Panc1 (cell line): ENCODE measurements around the gene SCUBE2. TPM values are rescaled to one million over a fixed set of nuclear protein-coding genes. Genes with fewer than 3 reads are reported as not detected.

Experiments used
- ATAC-seq: fragments of 200-7000 bp; cut with Tn5 transposase; 2 replicates; pipeline ENCODE4 v1.9.1; 2020; ENCODE audit warnings: mild to moderate bottlenecking, moderate library complexity
- BruUV-seq: library from RNA; stranded (reverse); fragments of 400-500 nt; replicated peaks from 2 replicates; lab custom pipeline; 2021; lab: Mats Ljungman, UMichigan
- CTCF ChIA-PET: fragments of 300-600 bp; sonication (Branson Sonifier 250); formaldehyde crosslinking; loops from one replicate; lab custom pipeline; 2022; ENCODE audit warnings: antibody characterized with exemption; lab: Charles Lee
- POLR2A ChIA-PET: fragments of 300-600 bp; sonication (Branson Sonifier 250); formaldehyde crosslinking; loops from one replicate; lab custom pipeline; 2022; ENCODE audit warnings: antibody characterized with exemption; lab: Charles Lee
- DNase-seq: peaks from one replicate; pipeline ENCODE4 v3.0.0-alpha.2; 2010; ENCODE audit warnings: low read depth, low spot score
- H3K27ac ChIP-seq: 2 replicates; pipeline ENCODE4 v1.5.1; 2011; ENCODE audit warnings: mild to moderate bottlenecking, low read length, inconsistent platforms
- H3K27me3 ChIP-seq: fragments of 200-500 bp; sonication (Bioruptor generic); 2 replicates; pipeline ENCODE4 v1.6.0; 2014; ENCODE audit warnings: low read length, inconsistent platforms; ENCODE audit not compliant: control insufficient read depth, insufficient read depth
- H3K36me3 ChIP-seq: fragments of 200-500 bp; sonication (Bioruptor generic); 2 replicates; pipeline ENCODE4 v1.5.1; 2014; ENCODE audit warnings: inconsistent platforms, mild to moderate bottlenecking, low read length, moderate library complexity; ENCODE audit not compliant: control insufficient read depth, insufficient read depth
- H3K4me1 ChIP-seq: 2 replicates; pipeline ENCODE4 v1.5.1; 2011; ENCODE audit warnings: inconsistent platforms, mild to moderate bottlenecking, low read length, moderate library complexity; ENCODE audit not compliant: control insufficient read depth, insufficient read depth
- H3K4me3 ChIP-seq, 2 experiments: 2 replicates each; pipeline ENCODE4 v1.5.1; 2011 to 2012; ENCODE audit warnings: low read depth in 2 of 2, low read length in 2 of 2, mild to moderate bottlenecking in 2 of 2, inconsistent platforms in 1 of 2, moderate library complexity in 1 of 2
- H3K9me3 ChIP-seq: fragments of 200-500 bp; sonication (Bioruptor generic); 2 replicates; pipeline ENCODE4 v1.5.1; 2014; ENCODE audit warnings: low read depth, mild to moderate bottlenecking, inconsistent platforms, low read length, moderate library complexity; ENCODE audit not compliant: control insufficient read depth, insufficient read depth
- POLR2AphosphoS5 ChIP-seq: IDR thresholded peaks from 2 replicates; pipeline ENCODE4 v1.6.1; 2012; ENCODE audit warnings: mild to moderate bottlenecking, low read depth, low read length, moderate library complexity
- SIN3A ChIP-seq: IDR thresholded peaks from 2 replicates; pipeline ENCODE4 v1.6.1; 2012; ENCODE audit warnings: low read depth, mild to moderate bottlenecking, low read length, moderate library complexity, borderline replicate concordance; ENCODE audit not compliant: insufficient read depth
- TCF7L2 ChIP-seq: IDR thresholded peaks from 2 replicates; pipeline ENCODE4 v1.6.1; 2011; ENCODE audit warnings: mild to moderate bottlenecking, low read depth, low read length, inconsistent platforms
- in situ Hi-C: cut with HindIII; loops from 2 replicates; pipeline ENCODE4 v1.10.0; 2016; ENCODE audit warnings: low sequenced_read_pairs, low pct_unique_long_range_greater_than_20kb
- intact Hi-C: fragments of 100-400 bp; cut with micrococcal nuclease; formaldehyde crosslinking; loops from one replicate; pipeline ENCODE4 v1.10.0; 2022; ENCODE audit not compliant: unreplicated experiment
- total RNA-seq: library from RNA; stranded (reverse); gene quantifications from one replicate; pipeline ENCODE4 v1.2.1, GENCODE V29; 2021; ENCODE audit not compliant: unreplicated experiment
- TF ChIP-seq, protein P1 (sequence below), 2 experiments: IDR thresholded peaks; 2 replicates each; pipeline ENCODE4 v1.6.1; 2011 to 2012; ENCODE audit warnings: low read depth in 2 of 2, control low read depth in 1 of 2, low read length in 1 of 2, mild to moderate bottlenecking in 1 of 2, moderate library complexity in 1 of 2; ENCODE audit not compliant: insufficient read depth in 1 of 2
- TF ChIP-seq, protein P2 (sequence below): fragments of 450-650 bp; IDR thresholded peaks from 2 replicates; pipeline ENCODE4 v1.5.1; 2017; ENCODE audit warnings: mild to moderate bottlenecking

SCUBE2 gene
- total RNA-seq, 1 experiment from 2014 or later, result 2.8 TPM

DNA sequence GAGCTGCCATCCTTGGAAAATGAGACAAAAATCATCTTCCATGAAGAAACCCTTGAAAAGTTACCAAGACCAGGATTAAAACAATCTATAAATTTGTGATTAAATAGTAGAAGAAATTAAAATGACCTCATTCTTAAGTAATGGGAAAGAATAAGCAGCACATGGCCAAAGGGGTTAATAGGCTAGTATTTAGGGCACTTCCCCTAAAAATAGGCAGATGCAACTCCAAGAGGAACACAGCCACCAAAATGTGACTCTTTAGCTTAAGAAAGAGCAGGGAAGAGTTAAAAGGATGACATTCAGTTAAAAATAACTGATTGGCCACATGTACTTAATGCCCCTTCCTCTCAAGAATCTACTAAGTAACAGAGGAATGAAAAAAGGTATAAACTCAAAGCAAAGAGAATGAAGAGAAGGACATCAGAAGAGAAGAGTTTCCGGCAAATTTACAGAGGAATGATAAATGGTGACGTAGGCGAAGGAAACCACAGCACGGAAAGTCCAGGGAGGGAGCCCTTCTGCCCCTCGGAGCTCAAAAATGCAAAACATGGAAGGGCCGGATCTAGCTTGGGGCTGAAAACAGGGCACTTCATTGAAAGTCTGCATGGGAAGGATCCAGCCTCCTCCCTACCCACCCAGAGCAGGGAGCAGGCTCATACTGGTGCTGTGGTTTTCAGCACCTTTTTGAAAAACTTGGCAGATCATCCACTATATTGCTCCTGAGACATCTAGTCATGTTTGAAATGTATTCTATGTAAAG is 17.8 kb downstream of the SCUBE2 start:
- ChIA-PET POLR2A (no interaction called here), CTCF (no interaction called here)
- BruUV-seq, result no TSS peak
- no peak overlapping the region for H3K27ac ChIP-seq
- no peak for DNase-seq
- ATAC-seq, result no peak
- no peaks in the 10 kb centered on the region for H3K9me3 ChIP-seq
- no peak overlapping the region for H3K4me3 ChIP-seq
- no peaks in the 10 kb centered on the region for H3K4me1 ChIP-seq
- H3K27me3 ChIP-seq, result no peaks in the 10 kb centered on the region
- no peaks in the 10 kb centered on the region for H3K36me3 ChIP-seq
- TF ChIP-seq TCF7L2, result no peak
- TF ChIP-seq, protein P1, sequence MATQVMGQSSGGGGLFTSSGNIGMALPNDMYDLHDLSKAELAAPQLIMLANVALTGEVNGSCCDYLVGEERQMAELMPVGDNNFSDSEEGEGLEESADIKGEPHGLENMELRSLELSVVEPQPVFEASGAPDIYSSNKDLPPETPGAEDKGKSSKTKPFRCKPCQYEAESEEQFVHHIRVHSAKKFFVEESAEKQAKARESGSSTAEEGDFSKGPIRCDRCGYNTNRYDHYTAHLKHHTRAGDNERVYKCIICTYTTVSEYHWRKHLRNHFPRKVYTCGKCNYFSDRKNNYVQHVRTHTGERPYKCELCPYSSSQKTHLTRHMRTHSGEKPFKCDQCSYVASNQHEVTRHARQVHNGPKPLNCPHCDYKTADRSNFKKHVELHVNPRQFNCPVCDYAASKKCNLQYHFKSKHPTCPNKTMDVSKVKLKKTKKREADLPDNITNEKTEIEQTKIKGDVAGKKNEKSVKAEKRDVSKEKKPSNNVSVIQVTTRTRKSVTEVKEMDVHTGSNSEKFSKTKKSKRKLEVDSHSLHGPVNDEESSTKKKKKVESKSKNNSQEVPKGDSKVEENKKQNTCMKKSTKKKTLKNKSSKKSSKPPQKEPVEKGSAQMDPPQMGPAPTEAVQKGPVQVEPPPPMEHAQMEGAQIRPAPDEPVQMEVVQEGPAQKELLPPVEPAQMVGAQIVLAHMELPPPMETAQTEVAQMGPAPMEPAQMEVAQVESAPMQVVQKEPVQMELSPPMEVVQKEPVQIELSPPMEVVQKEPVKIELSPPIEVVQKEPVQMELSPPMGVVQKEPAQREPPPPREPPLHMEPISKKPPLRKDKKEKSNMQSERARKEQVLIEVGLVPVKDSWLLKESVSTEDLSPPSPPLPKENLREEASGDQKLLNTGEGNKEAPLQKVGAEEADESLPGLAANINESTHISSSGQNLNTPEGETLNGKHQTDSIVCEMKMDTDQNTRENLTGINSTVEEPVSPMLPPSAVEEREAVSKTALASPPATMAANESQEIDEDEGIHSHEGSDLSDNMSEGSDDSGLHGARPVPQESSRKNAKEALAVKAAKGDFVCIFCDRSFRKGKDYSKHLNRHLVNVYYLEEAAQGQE (IDR thresholded peaks at IDR 0.05; ENCODE audit: insufficient read depth in 1 of 2, low read depth in 2 of 2, low read length in 1 of 2), result no peak
- no peak for TF ChIP-seq SIN3A
- in situ Hi-C loops (no loop called here), intact Hi-C loops (no loop called here)

DNA sequence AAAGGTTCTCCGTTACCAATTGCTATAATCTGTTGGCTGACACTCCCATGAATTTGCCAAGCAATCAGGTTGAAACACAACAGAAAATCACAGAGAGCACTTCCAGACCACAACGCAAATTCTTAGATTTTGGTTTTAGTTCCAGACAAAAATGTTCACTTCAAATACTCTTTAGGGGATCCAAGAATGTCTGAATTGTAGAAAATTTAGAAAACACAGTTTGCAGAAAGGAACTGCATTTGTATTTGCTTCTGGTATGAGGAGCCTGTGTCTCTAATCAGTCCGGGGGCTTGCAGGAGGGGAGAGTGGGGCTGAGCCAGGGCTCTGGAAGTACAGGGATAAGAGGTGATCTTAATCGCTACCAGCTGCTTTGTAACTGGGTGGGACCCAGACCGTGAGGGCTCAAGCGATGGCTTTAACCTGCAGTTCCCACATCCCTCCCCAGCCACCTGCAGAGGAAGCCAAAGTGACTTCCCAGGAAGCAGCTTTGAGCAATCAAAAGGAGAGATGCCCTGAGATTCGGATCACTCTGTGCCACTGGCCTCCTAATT is 18.7 kb downstream of the SCUBE2 start:
- Histone ChIP-seq H3K27ac (no peak overlapping the region), H3K36me3 (no peaks in the 10 kb centered on the region), H3K27me3 (no peaks in the 10 kb centered on the region), H3K4me3 (no peak overlapping the region), H3K4me1 (no peaks in the 10 kb centered on the region), H3K9me3 (no peaks in the 10 kb centered on the region)
- no peak for ATAC-seq
- DNase-seq, result no peak
- CTCF ChIA-PET, result no interaction called here
- POLR2A ChIA-PET, result no interaction called here
- no TSS peak for BruUV-seq
- intact Hi-C loops, result no loop called here
- TF ChIP-seq, protein P2, sequence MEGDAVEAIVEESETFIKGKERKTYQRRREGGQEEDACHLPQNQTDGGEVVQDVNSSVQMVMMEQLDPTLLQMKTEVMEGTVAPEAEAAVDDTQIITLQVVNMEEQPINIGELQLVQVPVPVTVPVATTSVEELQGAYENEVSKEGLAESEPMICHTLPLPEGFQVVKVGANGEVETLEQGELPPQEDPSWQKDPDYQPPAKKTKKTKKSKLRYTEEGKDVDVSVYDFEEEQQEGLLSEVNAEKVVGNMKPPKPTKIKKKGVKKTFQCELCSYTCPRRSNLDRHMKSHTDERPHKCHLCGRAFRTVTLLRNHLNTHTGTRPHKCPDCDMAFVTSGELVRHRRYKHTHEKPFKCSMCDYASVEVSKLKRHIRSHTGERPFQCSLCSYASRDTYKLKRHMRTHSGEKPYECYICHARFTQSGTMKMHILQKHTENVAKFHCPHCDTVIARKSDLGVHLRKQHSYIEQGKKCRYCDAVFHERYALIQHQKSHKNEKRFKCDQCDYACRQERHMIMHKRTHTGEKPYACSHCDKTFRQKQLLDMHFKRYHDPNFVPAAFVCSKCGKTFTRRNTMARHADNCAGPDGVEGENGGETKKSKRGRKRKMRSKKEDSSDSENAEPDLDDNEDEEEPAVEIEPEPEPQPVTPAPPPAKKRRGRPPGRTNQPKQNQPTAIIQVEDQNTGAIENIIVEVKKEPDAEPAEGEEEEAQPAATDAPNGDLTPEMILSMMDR, result no peak
- TF ChIP-seq, protein P1 (IDR thresholded peaks at IDR 0.05; ENCODE audit: insufficient read depth in 1 of 2, low read depth in 2 of 2, low read length in 1 of 2), result no peak
- TF ChIP-seq POLR2AphosphoS5 (no peak), TCF7L2 (no peak), SIN3A (no peak)
- in situ Hi-C loops, result no loop called here
